H1 (cell line): ENCODE measurements around the gene PLXNA3. TPM values are rescaled to one million over a fixed set of nuclear protein-coding genes. Genes with fewer than 3 reads are reported as not detected.

Experiments
- CTCF ChIA-PET: fragments of 300-600 bp; sonication (Branson Sonifier 250); formaldehyde crosslinking; loops from one replicate; lab custom pipeline; 2021; ENCODE audit not compliant: partially characterized antibody; lab: Charles Lee
- POLR2A ChIA-PET: fragments of 300-600 bp; sonication (Branson Sonifier 250); formaldehyde crosslinking; loops from one replicate; lab custom pipeline; 2021; ENCODE audit warnings: inconsistent platforms; ENCODE audit not compliant: partially characterized antibody; lab: Charles Lee
- DNase-seq, 2 experiments: peaks; one replicate each; pipeline versions ENCODE4 v3.0.0 to v3.0.0-alpha.2; 2010 to 2022; ENCODE audit warnings: low spot score in 2 of 2, low read depth in 1 of 2, mixed read lengths in 1 of 2
- FAIRE-seq: peaks from 2 replicates; lab custom pipeline; 2011; peaks lifted over from hg19 to GRCh38; lab: Jason Lieb, UNC
- H2AFZ ChIP-seq: 2 replicates; pipeline ENCODE4 v1.8.1; 2012; ENCODE audit warnings: low read length, inconsistent platforms
- H2AK5ac ChIP-seq: 2 replicates; pipeline ENCODE4 v1.6.1; 2013; ENCODE audit warnings: low read depth, low read length
- H2BK120ac ChIP-seq: replicated peaks from 2 replicates; pipeline ENCODE3; 2013; ENCODE audit warnings: low read depth, low read length, inconsistent platforms
- H2BK12ac ChIP-seq: 2 replicates; pipeline ENCODE4 v1.6.1; 2013; ENCODE audit warnings: low read depth, low read length
- H2BK15ac ChIP-seq: 2 replicates; pipeline ENCODE4 v1.6.1; 2013; ENCODE audit warnings: low read length
- H2BK20ac ChIP-seq: 2 replicates; pipeline ENCODE4 v1.6.1; 2013; ENCODE audit warnings: low read length
- H2BK5ac ChIP-seq: 2 replicates; pipeline ENCODE4 v1.6.1; 2013; ENCODE audit warnings: low read depth, low read length
- H3K14ac ChIP-seq: 2 replicates; pipeline ENCODE4 v1.6.1; 2013; ENCODE audit warnings: inconsistent platforms; ENCODE audit not compliant: insufficient read length
- H3K18ac ChIP-seq: 2 replicates; pipeline ENCODE4 v1.6.1; 2013; ENCODE audit warnings: low read length; ENCODE audit errors: extremely low read depth
- H3K23ac ChIP-seq: 2 replicates; pipeline ENCODE4 v1.6.1; 2013; ENCODE audit warnings: inconsistent platforms; ENCODE audit not compliant: insufficient read length
- H3K23me2 ChIP-seq: 2 replicates; pipeline ENCODE4 v1.6.1; 2013; ENCODE audit warnings: low read depth, low read length
- H3K27ac ChIP-seq: 2 replicates; pipeline ENCODE4 v1.6.1; 2011; ENCODE audit warnings: low read depth, low read length, inconsistent platforms
- H3K27me3 ChIP-seq, 4 experiments: replicated peaks in 1 of 4; 1 replicate in 1 of 4; 2 replicates in 3 of 4; pipeline versions ENCODE4 v1.6.1 to v1.8.1; 2011 to 2013; ENCODE audit warnings: low read length in 3 of 4, mild to moderate bottlenecking in 3 of 4, inconsistent platforms in 2 of 4, mixed read lengths in 2 of 4, moderate library complexity in 1 of 4; ENCODE audit not compliant: control insufficient read depth in 3 of 4, insufficient read depth in 3 of 4; ENCODE audit errors: extremely low read depth in 1 of 4
- H3K36me3 ChIP-seq, 4 experiments: 2 replicates each; pipeline versions ENCODE4 v1.6.1 to v1.8.1; 2011 to 2013; ENCODE audit warnings: mild to moderate bottlenecking in 4 of 4, low read length in 3 of 4, moderate library complexity in 2 of 4, control low read depth in 1 of 4, inconsistent platforms in 1 of 4; ENCODE audit not compliant: insufficient read depth in 4 of 4, control insufficient read depth in 2 of 4
- H3K4ac ChIP-seq: replicated peaks from 2 replicates; pipeline ENCODE3; 2013; ENCODE audit warnings: low read length, low read depth, mixed read lengths, inconsistent platforms; ENCODE audit not compliant: insufficient read length
- H3K4me1 ChIP-seq, 4 experiments: replicated peaks in 1 of 4; 1 replicate in 1 of 4; 2 replicates in 3 of 4; pipeline versions ENCODE4 v1.6.1 to v1.8.1; 2011 to 2013; ENCODE audit warnings: low read length in 3 of 4, inconsistent platforms in 2 of 4, mixed read lengths in 1 of 4; ENCODE audit not compliant: insufficient read depth in 4 of 4, control insufficient read depth in 3 of 4
- H3K4me2 ChIP-seq, 2 experiments: 2 replicates each; pipeline versions ENCODE4 v1.6.1 to v1.8.1; 2011 to 2013; ENCODE audit warnings: low read depth in 2 of 2, low read length in 2 of 2, control low read depth in 1 of 2, inconsistent platforms in 1 of 2, mild to moderate bottlenecking in 1 of 2; ENCODE audit not compliant: insufficient read depth in 1 of 2
- H3K4me3 ChIP-seq, 4 experiments: fragments of 200-600, 300-600 bp in 1 of 4; sonication (generic), shearing (Covaris generic), sonication (Bioruptor Twin) in 1 of 4; 2 replicates each; pipeline versions ENCODE4 v1.5.1 to v1.8.1; 2011 to 2016; ENCODE audit warnings: low read length in 4 of 4, low read depth in 3 of 4, control low read depth in 2 of 4, inconsistent platforms in 2 of 4, mild to moderate bottlenecking in 2 of 4, mixed read lengths in 1 of 4, moderate library complexity in 1 of 4; ENCODE audit not compliant: insufficient read depth in 2 of 4; ENCODE audit errors: extremely low read depth in 1 of 4
- H3K56ac ChIP-seq: replicated peaks from 2 replicates; pipeline ENCODE3; 2013; ENCODE audit warnings: low read depth, mild to moderate bottlenecking, mixed read lengths, low read length, inconsistent platforms; ENCODE audit not compliant: insufficient read length
- H3K79me1 ChIP-seq: 2 replicates; pipeline ENCODE4 v1.6.1; 2013; ENCODE audit warnings: low read depth, low read length, control low read depth
- H3K79me2 ChIP-seq, 2 experiments: 2 replicates each; pipeline versions ENCODE4 v1.6.1 to v1.8.1; 2012 to 2013; ENCODE audit warnings: low read length in 2 of 2, mild to moderate bottlenecking in 2 of 2, inconsistent platforms in 1 of 2; ENCODE audit not compliant: insufficient read depth in 2 of 2, control insufficient read depth in 1 of 2
- H3K9ac ChIP-seq, 4 experiments: replicated peaks in 1 of 4; 1 replicate in 1 of 4; 2 replicates in 3 of 4; pipeline versions ENCODE4 v1.6.1 to v1.8.1; 2011 to 2013; ENCODE audit warnings: low read depth in 3 of 4, low read length in 3 of 4, control low read depth in 2 of 4, mild to moderate bottlenecking in 2 of 4, moderate library complexity in 2 of 4, inconsistent platforms in 1 of 4; ENCODE audit errors: extremely low read depth in 1 of 4
- H3K9me3 ChIP-seq, 2 experiments: 2 replicates each; pipeline versions ENCODE4 v1.6.1 to v1.8.1; 2012 to 2013; ENCODE audit warnings: mild to moderate bottlenecking in 2 of 2, moderate library complexity in 2 of 2, control low read depth in 1 of 2, inconsistent platforms in 1 of 2, low read depth in 1 of 2, low read length in 1 of 2, mixed read lengths in 1 of 2; ENCODE audit not compliant: insufficient read depth in 2 of 2
- H4K20me1 ChIP-seq, 2 experiments: replicated peaks in 1 of 2; 2 replicates each; pipeline versions ENCODE3 to v1.8.1; 2011 to 2013; ENCODE audit warnings: inconsistent platforms in 2 of 2, low read length in 2 of 2, mild to moderate bottlenecking in 1 of 2; ENCODE audit not compliant: insufficient read depth in 2 of 2, control insufficient read depth in 1 of 2
- H4K5ac ChIP-seq: 2 replicates; pipeline ENCODE4 v1.6.1; 2013; ENCODE audit warnings: low read length, low read depth, mixed read lengths, inconsistent platforms; ENCODE audit not compliant: insufficient read length
- H4K8ac ChIP-seq: 2 replicates; pipeline ENCODE4 v1.8.0; 2013; ENCODE audit warnings: mild to moderate bottlenecking, moderate library complexity, low read length, inconsistent platforms; ENCODE audit not compliant: insufficient read depth; ENCODE audit errors: extremely low read depth
- H4K91ac ChIP-seq: replicated peaks from 2 replicates; pipeline ENCODE3; 2013; ENCODE audit warnings: low read length, mixed read lengths, inconsistent platforms; ENCODE audit not compliant: insufficient read length
- CTCF ChIP-seq, 3 experiments: IDR thresholded peaks; 1 replicate in 2 of 3; 2 replicates in 1 of 3; pipeline versions ENCODE4 v1.5.1 to v1.6.1; 2011; ENCODE audit warnings: low read length in 3 of 3, mild to moderate bottlenecking in 3 of 3, inconsistent platforms in 2 of 3, low read depth in 1 of 3, moderate library complexity in 1 of 3; ENCODE audit not compliant: insufficient read depth in 1 of 3; ENCODE audit errors: control extremely low read depth in 1 of 3
- POLR2A ChIP-seq, 2 experiments: IDR thresholded peaks; 1 replicate in 1 of 2; 2 replicates in 1 of 2; pipeline ENCODE4 v1.6.1; 2011; ENCODE audit warnings: low read depth in 2 of 2, low read length in 2 of 2, mild to moderate bottlenecking in 2 of 2; ENCODE audit errors: control extremely low read depth in 1 of 2
- WGBS, 2 experiments: shearing (Covaris generic) in 1 of 2; methylation state at CpG; one replicate each; pipeline versions ENCODE4 v1.1.6 to v1.1.7; 2013 to 2015; ENCODE audit warnings: low lambda C conversion rate in 2 of 2, mixed read lengths in 2 of 2, inconsistent platforms in 1 of 2, low coverage in 1 of 2, missing lambda C conversion rate in 1 of 2; ENCODE audit not compliant: insufficient replicate concordance in 2 of 2, insufficient coverage in 1 of 2, insufficient read length in 1 of 2; ENCODE audit errors: extremely low coverage in 1 of 2, missing lambda C conversion rate in 1 of 2; 5-methylcytosine and 5-hydroxymethylcytosine counted together
- polyA plus RNA-seq, 7 experiments: library from polyadenylated mRNA; depleted of rRNA in 3 of 7; stranded (reverse) in 5 of 7; unstranded in 2 of 7; fragments of >200 nt in 5 of 7; fragments of 200-250 nt in 2 of 7; gene quantifications; 1 replicate in 5 of 7; 2 replicates in 1 of 7; 4 replicates in 1 of 7; pipeline versions ENCODE4 v1.2.1 to v1.2.3, GENCODE V29; 2011 to 2013; ENCODE audit warnings: missing spikeins in 2 of 7, mixed read lengths in 2 of 7
- total RNA-seq: library from RNA; stranded (reverse); fragmentation: NEBNext Ultra II Directional; extraction: Animal tissue kit (Norgen Biotek cat#: 25700); gene quantifications from 2 replicates; pipeline ENCODE4 v1.2.1, GENCODE V29; 2021

PLXNA3 gene
- total and polyA plus RNA-seq, 2 of the 8 experiments (the other 6 are each of a cell fraction or from before 2014, with no cell fraction given) = 10.7 to 18.2 TPM

DNA sequence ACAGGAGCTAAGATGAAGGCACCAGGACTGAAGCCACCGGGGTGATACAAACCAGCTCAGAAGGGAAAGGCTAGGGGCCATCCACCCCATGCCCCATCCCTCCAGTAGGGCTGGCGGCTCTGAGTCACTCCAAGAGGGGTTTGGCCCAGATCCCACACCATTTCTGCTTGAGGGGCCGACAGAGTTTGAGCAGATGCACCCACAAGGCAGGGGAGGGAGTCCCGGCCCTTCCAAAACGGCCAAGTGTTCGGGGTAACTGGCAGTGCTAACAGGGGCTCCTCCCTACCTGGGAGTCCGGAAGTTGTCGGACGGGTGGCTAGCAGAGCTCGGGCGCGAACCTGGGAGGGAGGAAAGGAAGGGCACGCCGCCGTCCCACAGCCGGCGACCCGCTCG, 31.9 kb downstream of the PLXNA3 start:
- Histone ChIP-seq H2BK15ac (no peak overlapping the region), H2AK5ac (no peak overlapping the region), H3K9ac (peak overlapping the region in 2 of 4 experiments; percentile 2 to 50; a peak in 2 of 7 replicates), H3K9me3 (no peaks in the 10 kb centered on the region), H3K4me2 (peak overlapping the region; percentile 69 to 72), H3K4me1 (peaks cover 0 to 12% (median 3%) of the 10 kb centered on the region in 4 experiments; a peak in 4 of 7 replicates), H3K27me3 (no peaks in the 10 kb centered on the region; a peak in 1 of 7 replicates), H2BK5ac (no peak overlapping the region), H2AFZ (no peak overlapping the region), H4K91ac (no peak overlapping the region), H4K20me1 (peaks cover 1 to 2% of the 10 kb centered on the region in 2 experiments), H2BK120ac (no peak overlapping the region), H4K8ac (no peak overlapping the region; the same call in 1 of the 2 replicates), H4K5ac (no peak overlapping the region), H3K14ac (no peak overlapping the region), H3K18ac (no peak overlapping the region), H2BK20ac (no peak overlapping the region), H3K56ac (no peak overlapping the region), H3K23ac (no peak overlapping the region), H3K4me3 (peak overlapping the region; percentile 33 to 63 (median 37); a peak in 7 of 8 replicates), H3K27ac (no peak overlapping the region), H3K79me2 (no peaks in the 10 kb centered on the region), H3K23me2 (no peaks in the 10 kb centered on the region; the same call in 1 of the 2 replicates), H3K79me1 (no peaks in the 10 kb centered on the region), H3K4ac (no peak overlapping the region), H2BK12ac (no peak overlapping the region), H3K36me3 (peaks cover 0 to 3% (median 0%) of the 10 kb centered on the region in 4 experiments; a peak in 2 of 8 replicates)
- CTCF ChIA-PET = interaction anchor here (1.4 to 2.7 kb wide), 5 partner anchors 15 to 117 kb away, joined by 3 to 14 read pairs (median 4); no protein-coding TSS in a partner anchor
- WGBS, 2 experiments = 35% methylated on average over 5 of the region's 19 CpGs; no CpG with 5 or more reads in 1 of the 2 experiments
- FAIRE-seq (no peak), DNase-seq (peak in 1 of 2 experiments; percentile 50)
- POLR2A ChIA-PET = interaction anchor here (0.6 to 1.9 kb wide), 14 partner anchors 9 to 459 kb away, joined by 3 to 7 read pairs (median 4); partner anchors contain the start of genes DNASE1L1 and IKBKG
- no peak for TF ChIP-seq CTCF (IDR thresholded peaks at IDR 0.05; ENCODE audit: control extremely low read depth in 1 of 3, insufficient read depth in 1 of 3, low read depth in 1 of 3, low read length in 3 of 3)
- TF ChIP-seq POLR2A (IDR thresholded peaks at IDR 0.05; ENCODE audit: control extremely low read depth in 1 of 2, low read depth in 2 of 2, low read length in 2 of 2) = no peak
